Keratinocyte (primary cell): Measurements from ENCODE around the gene HLA-F. TPM values are rescaled to one million over a fixed set of nuclear protein-coding genes. Genes with fewer than 3 reads are reported as not detected.

Experiments
- DNase-seq: peaks from one replicate; pipeline ENCODE4 v3.0.0-alpha.2; 2011; ENCODE audit warnings: low read depth, missing footprints, low spot score
- FAIRE-seq: peaks from 2 replicates; lab custom pipeline; 2011; peaks lifted over from hg19 to GRCh38; lab: Jason Lieb, UNC
- H2AFZ ChIP-seq: 2 replicates; pipeline ENCODE4 v1.6.0; 2012; ENCODE audit warnings: low read length, control low read depth, inconsistent platforms; ENCODE audit not compliant: control insufficient read depth
- H3K27ac ChIP-seq: 2 replicates; pipeline ENCODE4 v1.5.1; 2011; ENCODE audit warnings: low read length; ENCODE audit not compliant: control insufficient read depth, insufficient read depth
- H3K27me3 ChIP-seq: 3 replicates; pipeline ENCODE4 v1.6.0; 2011; ENCODE audit warnings: low read length; ENCODE audit not compliant: control insufficient read depth, insufficient read depth; ENCODE audit errors: extremely low read depth
- H3K36me3 ChIP-seq, 2 experiments: 2 replicates in 1 of 2; 3 replicates in 1 of 2; pipeline ENCODE4 v1.5.1; 2011; ENCODE audit warnings: low read length in 2 of 2, mild to moderate bottlenecking in 1 of 2; ENCODE audit not compliant: control insufficient read depth in 2 of 2, insufficient read depth in 2 of 2; ENCODE audit errors: extremely low read depth in 1 of 2
- H3K4me1 ChIP-seq: 3 replicates; pipeline ENCODE4 v1.5.1; 2011; ENCODE audit warnings: low read length; ENCODE audit not compliant: control insufficient read depth, insufficient read depth; ENCODE audit errors: extremely low read depth
- H3K4me2 ChIP-seq: 3 replicates; pipeline ENCODE4 v1.6.0; 2011; ENCODE audit warnings: low read depth, low read length; ENCODE audit not compliant: control insufficient read depth, insufficient read depth; ENCODE audit errors: extremely low read depth
- H3K4me3 ChIP-seq, 3 experiments: fragments of 200-600 bp in 1 of 3; sonication (generic) in 1 of 3; 2 replicates in 2 of 3; 3 replicates in 1 of 3; pipeline ENCODE4 v1.5.1; 2011 to 2016; ENCODE audit warnings: low read length in 3 of 3, mild to moderate bottlenecking in 3 of 3, control low read depth in 2 of 3, inconsistent platforms in 1 of 3, low read depth in 1 of 3, mixed read lengths in 1 of 3, mixed run types in 1 of 3, moderate library complexity in 1 of 3; ENCODE audit not compliant: control insufficient read depth in 2 of 3, insufficient read depth in 2 of 3; ENCODE audit errors: extremely low read depth in 1 of 3
- H3K79me2 ChIP-seq: 2 replicates; pipeline ENCODE4 v1.6.0; 2012; ENCODE audit warnings: low read length; ENCODE audit not compliant: control insufficient read depth, insufficient read depth
- H3K9ac ChIP-seq: 3 replicates; pipeline ENCODE4 v1.6.0; 2011; ENCODE audit warnings: low read length; ENCODE audit not compliant: control insufficient read depth, insufficient read depth; ENCODE audit errors: extremely low read depth
- H3K9me1 ChIP-seq: 3 replicates; pipeline ENCODE4 v1.6.0; 2011; ENCODE audit warnings: low read length; ENCODE audit not compliant: control insufficient read depth, insufficient read depth; ENCODE audit errors: extremely low read depth
- H3K9me3 ChIP-seq: 2 replicates; pipeline ENCODE4 v1.5.1; 2012; ENCODE audit warnings: low read depth, low read length; ENCODE audit not compliant: control insufficient read depth
- H4K20me1 ChIP-seq: 3 replicates; pipeline ENCODE4 v1.6.0; 2011; ENCODE audit warnings: low read length; ENCODE audit not compliant: control insufficient read depth, insufficient read depth; ENCODE audit errors: extremely low read depth
- EZH2 ChIP-seq: IDR thresholded peaks from one replicate; pipeline ENCODE4 v1.6.1; 2012; ENCODE audit warnings: inconsistent platforms, mild to moderate bottlenecking, low read length, moderate library complexity
- dilution Hi-C: fragments of 300-500 bp; cut with MboI; formaldehyde crosslinking; loops from one replicate; pipeline ENCODE4 v1.7.0; 2020; ENCODE audit warnings: low sequenced_read_pairs; ENCODE audit not compliant: extremely low pct_ligation_motif_present
- polyA plus RNA-seq, 5 experiments: library from polyadenylated mRNA; depleted of rRNA in 3 of 5; stranded (reverse) in 3 of 5; stranded (forward) in 1 of 5; unstranded in 1 of 5; fragments of >200 nt; gene quantifications; 1 replicate in 1 of 5; 2 replicates in 3 of 5; 3 replicates in 1 of 5; pipeline versions ENCODE4 v1.2.1 to v1.2.3, GENCODE V29; 2011 to 2012; ENCODE audit warnings: missing spikeins in 2 of 5, low read depth in 1 of 5, low replicate concordance in 1 of 5
- TF ChIP-seq, protein P1 (sequence below), 3 experiments: IDR thresholded peaks in 1 of 3; conservative IDR thresholded peaks in 1 of 3; optimal IDR thresholded peaks in 1 of 3; 2 replicates in 2 of 3; 3 replicates in 1 of 3; pipeline versions ENCODE3 to v1.5.1; 2011; ENCODE audit warnings: low read length in 3 of 3, mild to moderate bottlenecking in 3 of 3, moderate library complexity in 2 of 3, control low read depth in 1 of 3, inconsistent platforms in 1 of 3; ENCODE audit not compliant: insufficient read depth in 2 of 3; ENCODE audit errors: extremely low read depth in 1 of 3

The HLA-F gene
- polyA plus RNA-seq, 1 donor (not counting 4 experiments of a cell fraction or from before 2014, with no cell fraction given) = 36.2 TPM

DNA sequence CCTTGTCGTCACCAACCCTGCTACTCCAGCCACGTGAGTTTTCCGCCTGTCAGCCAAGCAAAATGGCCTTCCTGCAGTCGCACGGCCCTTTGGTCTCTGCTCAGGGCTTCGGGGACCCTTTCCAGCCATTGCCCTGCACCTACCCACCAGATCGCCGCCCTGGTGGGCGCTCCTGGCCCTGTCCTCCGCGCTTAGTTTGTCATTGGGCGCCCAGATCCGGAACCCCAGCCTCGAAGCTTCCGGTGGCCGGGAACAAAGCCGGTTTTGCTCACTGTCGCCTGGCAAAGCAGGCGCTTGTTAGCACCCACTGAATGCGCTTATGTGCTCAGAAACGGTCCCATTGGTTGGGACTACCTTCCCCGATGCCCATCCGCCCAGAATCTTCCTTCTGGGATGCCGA lies 42.8 kb upstream of the HLA-F start:
- Histone ChIP-seq H3K9ac (peak overlapping the region; percentile 78), H3K9me1 (no peaks in the 10 kb centered on the region), H3K79me2 (no peaks in the 10 kb centered on the region), H2AFZ (peak overlapping the region; percentile 70), H3K4me3 (peak overlapping the region in 2 of 3 experiments; percentile 29 to 74), H3K27ac (peak overlapping the region; percentile 92), H3K27me3 (no peaks in the 10 kb centered on the region), H3K36me3 (no peaks in the 10 kb centered on the region), H4K20me1 (no peaks in the 10 kb centered on the region), H3K9me3 (peaks cover 5% of the 10 kb centered on the region), H3K4me1 (peaks cover 44% of the 10 kb centered on the region), H3K4me2 (peak overlapping the region; percentile 15)
- dilution Hi-C loops = no loop called here
- no peak for DNase-seq
- TF ChIP-seq, protein P1, sequence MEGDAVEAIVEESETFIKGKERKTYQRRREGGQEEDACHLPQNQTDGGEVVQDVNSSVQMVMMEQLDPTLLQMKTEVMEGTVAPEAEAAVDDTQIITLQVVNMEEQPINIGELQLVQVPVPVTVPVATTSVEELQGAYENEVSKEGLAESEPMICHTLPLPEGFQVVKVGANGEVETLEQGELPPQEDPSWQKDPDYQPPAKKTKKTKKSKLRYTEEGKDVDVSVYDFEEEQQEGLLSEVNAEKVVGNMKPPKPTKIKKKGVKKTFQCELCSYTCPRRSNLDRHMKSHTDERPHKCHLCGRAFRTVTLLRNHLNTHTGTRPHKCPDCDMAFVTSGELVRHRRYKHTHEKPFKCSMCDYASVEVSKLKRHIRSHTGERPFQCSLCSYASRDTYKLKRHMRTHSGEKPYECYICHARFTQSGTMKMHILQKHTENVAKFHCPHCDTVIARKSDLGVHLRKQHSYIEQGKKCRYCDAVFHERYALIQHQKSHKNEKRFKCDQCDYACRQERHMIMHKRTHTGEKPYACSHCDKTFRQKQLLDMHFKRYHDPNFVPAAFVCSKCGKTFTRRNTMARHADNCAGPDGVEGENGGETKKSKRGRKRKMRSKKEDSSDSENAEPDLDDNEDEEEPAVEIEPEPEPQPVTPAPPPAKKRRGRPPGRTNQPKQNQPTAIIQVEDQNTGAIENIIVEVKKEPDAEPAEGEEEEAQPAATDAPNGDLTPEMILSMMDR (optimal IDR thresholded peaks at IDR 0.05 in 1 of 3, IDR thresholded peaks at IDR 0.05 in 1 of 3, conservative IDR thresholded peaks at IDR 0.05 in 1 of 3; ENCODE audit: extremely low read depth in 1 of 3, insufficient read depth in 2 of 3, low read length in 3 of 3) = no peak
- TF ChIP-seq EZH2 = no peak
- no peak for FAIRE-seq

GRCh38 chr6:29680904-29681303 lies 42.3 kb upstream of the HLA-F start, which contains the start of gene ZFP57:
TSS of gene ZFP57 (minus strand) at chr6:29681152. CDS start at chr6:29677003, 4,149 bp downstream.
- Histone ChIP-seq H3K9me3 (peaks cover 5% of the 10 kb centered on the region), H3K27ac (peak within 1 kb of the TSS; percentile 92), H3K27me3 (no peaks in the 10 kb centered on the region), H3K79me2 (no peaks in the 10 kb centered on the region), H2AFZ (peak within 1 kb of the TSS; percentile 70), H3K9me1 (no peaks in the 10 kb centered on the region), H3K4me2 (peak within 1 kb of the TSS; percentile 22), H3K4me3 (peak within 1 kb of the TSS in 2 of 3 experiments; percentile 29 to 74), H3K36me3 (no peaks in the 10 kb centered on the region), H3K4me1 (peaks cover 39% of the 10 kb centered on the region), H4K20me1 (no peaks in the 10 kb centered on the region), H3K9ac (peak within 1 kb of the TSS; percentile 78)
- FAIRE-seq (no peak), DNase-seq (no peak)
- no peak for TF ChIP-seq EZH2
- TF ChIP-seq, protein P1 (optimal IDR thresholded peaks at IDR 0.05 in 1 of 3, IDR thresholded peaks at IDR 0.05 in 1 of 3, conservative IDR thresholded peaks at IDR 0.05 in 1 of 3; ENCODE audit: extremely low read depth in 1 of 3, insufficient read depth in 2 of 3, low read length in 3 of 3) = no peak
- dilution Hi-C loops = no loop called here
